Tibial nerve (tissue), 4 donors: Measurements from ENCODE around the gene PACSIN2.

Source experiments
- CTCF ChIP-seq, 5 experiments: fragments of 200-600 bp in 3 of 5; fragments of 450-650 bp in 2 of 5; sonication (generic) in 3 of 5; IDR thresholded peaks; one replicate each; pipeline ENCODE4 v1.5.1; 2016 to 2019; ENCODE audit warnings: antibody characterized with exemption in 5 of 5, mild to moderate bottlenecking in 3 of 5, moderate library complexity in 2 of 5
- EP300 ChIP-seq, 2 donors: sonication (generic); formaldehyde crosslinking; IDR thresholded peaks; one replicate each; pipeline ENCODE4 v1.6.1; 2017; ENCODE audit warnings: antibody characterized with exemption in 2 of 2, mild to moderate bottlenecking in 1 of 2
- POLR2A ChIP-seq, 2 donors: fragments of 450-650 bp; IDR thresholded peaks; one replicate each; pipeline ENCODE4 v1.6.1; 2017; ENCODE audit warnings: antibody characterized with exemption in 2 of 2, mild to moderate bottlenecking in 2 of 2, moderate library complexity in 2 of 2

GRCh38 chr22:42891008-42891407 lies 123.9 kb downstream of the PACSIN2 start:
- TF ChIP-seq CTCF (IDR thresholded peaks at IDR 0.05), result no peak
- no peak for TF ChIP-seq EP300 (IDR thresholded peaks at IDR 0.05)
- no peak for TF ChIP-seq POLR2A (IDR thresholded peaks at IDR 0.05)
